HG03095 (cell line): Measurements from ENCODE around the gene PLEKHA4.
"Not testable (repeated sequence)": the region's sequence is repeated elsewhere in the genome, so short reads cannot be mapped to it uniquely, and the experiment has no call there.

Experiments used
- ATAC-seq: cut with Tn5 transposase; IDR thresholded peaks from one replicate; pipeline ENCODE4 v1.9.1; 2021; ENCODE audit warnings: moderate library complexity; ENCODE audit not compliant: unreplicated experiment

The PLEKHA4 gene

DNA sequence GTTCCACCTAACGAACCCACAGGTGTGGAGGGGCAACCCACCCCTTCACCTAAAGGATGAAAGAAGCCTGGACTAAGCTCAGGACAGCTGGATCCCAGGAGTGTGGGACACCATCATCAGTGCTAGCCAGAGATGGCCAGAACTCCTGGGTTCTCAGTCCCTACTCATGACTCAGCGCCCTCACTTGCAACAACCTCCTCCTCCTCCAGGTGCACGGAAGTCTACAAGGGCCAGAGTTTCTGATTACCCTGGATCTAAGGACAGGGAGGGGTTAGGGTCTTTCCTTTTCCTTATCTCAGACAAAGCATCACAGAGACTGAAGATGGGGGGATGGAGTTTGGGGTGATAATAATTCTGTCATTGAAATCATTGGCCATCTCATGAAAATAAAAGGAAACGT lies 22.1 kb upstream of the PLEKHA4 start:
- no peak for ATAC-seq

DNA sequence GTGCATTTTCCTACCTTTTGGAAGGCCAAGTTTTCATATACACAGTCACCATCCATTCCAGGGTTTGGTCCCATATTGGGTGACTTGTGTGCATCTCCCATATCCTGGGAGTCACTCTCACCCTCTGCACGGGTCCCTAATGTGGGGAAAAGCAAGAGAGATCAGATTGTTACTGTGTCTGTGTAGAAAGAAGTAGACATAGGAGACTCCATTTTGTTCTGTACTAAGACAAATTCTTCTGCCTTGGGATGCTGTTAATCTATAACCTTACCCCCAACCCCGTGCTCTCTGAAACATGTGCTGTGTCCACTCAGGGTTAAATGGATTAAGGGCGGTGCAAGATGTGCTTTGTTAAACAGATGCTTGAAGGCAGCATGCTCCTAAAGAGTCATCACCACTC lies 21.1 kb upstream of the PLEKHA4 start:
- ATAC-seq: not testable (repeated sequence)

DNA sequence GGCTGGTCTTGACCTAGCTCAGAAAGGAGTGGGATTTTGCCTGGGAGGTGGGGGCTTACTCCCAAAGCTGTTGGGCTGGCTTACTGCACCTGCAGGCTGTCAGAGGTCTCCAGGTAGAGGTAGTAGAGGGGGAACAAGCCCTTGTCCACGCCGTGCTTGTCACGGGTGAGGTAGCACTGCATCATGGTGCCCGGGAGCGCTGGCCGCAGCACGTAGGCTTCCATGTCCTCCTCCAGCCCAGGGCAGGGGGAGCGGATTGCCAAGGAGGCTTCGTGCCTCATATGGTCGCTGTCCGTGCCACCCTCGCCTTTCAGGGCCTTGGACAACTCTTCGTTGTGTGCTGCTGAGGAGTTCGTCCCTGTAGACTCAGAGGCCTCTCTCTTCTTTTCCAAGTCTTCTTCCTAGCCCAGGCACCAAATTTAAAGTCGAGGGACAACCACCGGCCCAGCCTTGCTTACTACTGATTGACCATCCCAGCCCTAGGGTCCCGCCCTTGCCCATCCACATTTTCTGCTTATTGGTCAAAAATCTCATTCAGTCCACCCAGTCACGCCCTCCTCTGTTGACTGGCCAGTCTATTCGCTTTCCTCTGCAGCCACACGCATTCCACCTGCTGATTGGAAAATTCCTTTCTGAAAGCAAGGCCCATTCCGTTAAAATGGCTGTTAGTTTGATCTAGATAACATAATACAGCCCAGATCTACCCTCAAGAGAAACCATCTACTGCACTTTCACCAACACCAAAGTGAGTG lies 19.6 kb upstream of the PLEKHA4 start:
- ATAC-seq: no peak

DNA sequence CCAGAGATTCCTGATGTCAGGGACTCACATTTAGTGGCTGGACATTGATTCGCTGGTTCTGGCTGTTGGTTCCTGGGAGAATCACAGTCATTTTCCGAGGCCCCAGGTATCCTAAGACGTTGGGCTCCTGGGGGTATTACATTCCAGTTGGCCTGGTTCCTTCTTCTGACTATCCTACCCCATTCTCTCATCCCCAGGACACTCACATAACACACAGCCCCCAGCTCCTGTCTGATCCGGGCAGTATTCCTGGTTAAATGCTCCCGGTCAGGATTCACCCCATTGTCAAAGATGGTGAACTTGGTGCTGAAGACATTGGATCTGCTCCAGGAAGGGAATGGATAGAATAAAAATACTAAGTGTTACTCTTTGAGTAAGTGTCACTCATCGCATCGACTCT lies 15.3 kb upstream of the PLEKHA4 start:
- ATAC-seq: no peak

GRCh38 chr19:48881741-48882657 lies 13.6 kb upstream of the PLEKHA4 start:
- no peak for ATAC-seq

- not testable (repeated sequence) for ATAC-seq
Measured at GRCh38 chr19:48879696-48880095, 11.3 kb upstream of the PLEKHA4 start.

GRCh38 chr19:48879025-48879637 lies 10.7 kb upstream of the PLEKHA4 start:
- no peak for ATAC-seq

GRCh38 chr19:48878196-48879024 lies 10.0 kb upstream of the PLEKHA4 start:
- no peak for ATAC-seq

- ATAC-seq: no peak
Measured at GRCh38 chr19:48877855-48878195, 9.4 kb upstream of the PLEKHA4 start.

- not testable (repeated sequence) for ATAC-seq
Measured at GRCh38 chr19:48876043-48876981, 7.9 kb upstream of the PLEKHA4 start.

GRCh38 chr19:48874303-48875135 lies 6.1 kb upstream of the PLEKHA4 start:
- no peak for ATAC-seq

GRCh38 chr19:48873476-48874302 lies 5.3 kb upstream of the PLEKHA4 start:
- ATAC-seq: no peak

- no peak for ATAC-seq
Measured at GRCh38 chr19:48872884-48873475, 4.6 kb upstream of the PLEKHA4 start.

GRCh38 chr19:48872182-48872883 lies 3.9 kb upstream of the PLEKHA4 start, which contains the start of gene PPP1R15A:
Gene PPP1R15A, plus strand, starts transcription at chr19:48872421. Its CDS starts 813 bp downstream, at chr19:48873234.
- ATAC-seq: no peak

DNA sequence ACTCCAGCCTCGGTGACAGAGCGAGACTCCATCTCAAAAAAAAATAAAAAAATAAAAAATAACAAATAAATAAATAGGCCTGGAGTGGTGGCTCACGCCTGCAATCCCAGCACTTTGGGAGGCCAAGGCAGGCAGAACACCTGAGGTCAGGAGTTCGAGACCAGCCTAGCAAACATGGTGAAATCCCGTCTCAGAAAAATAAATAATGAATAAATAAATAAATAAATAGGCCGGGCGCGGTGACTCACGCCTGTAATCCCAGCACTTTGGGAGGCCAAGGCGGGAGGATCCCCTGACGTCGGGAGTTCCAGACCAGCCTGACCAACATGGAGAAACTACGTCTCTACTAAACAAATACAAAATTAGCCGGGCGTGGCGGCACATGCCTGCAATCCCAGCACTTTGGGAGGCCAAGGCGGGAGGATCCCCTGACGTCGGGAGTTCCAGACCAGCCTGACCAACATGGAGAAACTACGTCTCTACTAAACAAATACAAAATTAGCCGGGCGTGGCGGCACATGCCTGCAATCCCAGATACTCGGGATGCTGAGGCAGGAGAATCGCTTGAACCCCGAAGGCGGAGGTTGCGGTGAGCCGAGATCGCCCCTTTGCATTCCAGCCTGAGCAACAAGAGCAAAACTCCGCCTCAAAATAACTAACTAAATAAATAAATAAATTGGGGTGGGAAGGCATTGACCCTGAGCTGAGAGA lies 3.2 kb upstream of the PLEKHA4 start:
- ATAC-seq: not testable (repeated sequence)

DNA sequence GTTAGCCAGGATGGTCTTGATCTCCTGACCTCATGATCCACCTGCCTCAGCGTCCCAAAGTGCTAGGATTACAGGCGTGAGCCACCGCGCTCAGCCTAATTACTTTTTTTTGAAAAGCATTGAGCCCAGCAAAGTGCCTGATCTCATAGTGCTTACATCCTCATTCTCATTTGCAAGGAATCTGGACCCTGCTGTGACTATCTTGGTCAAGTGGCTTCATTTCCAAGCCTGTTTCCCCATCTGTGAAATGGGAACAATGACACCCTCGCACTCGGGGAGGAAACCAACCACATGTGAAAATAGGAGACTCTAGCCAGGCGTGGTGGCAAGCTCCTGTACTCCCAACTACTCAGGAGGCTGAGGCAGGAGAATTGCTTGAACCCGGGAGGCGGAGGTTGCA lies 1.6 kb upstream of the PLEKHA4 start:
- no peak for ATAC-seq
